Suppressor macrophage treated with lipopolysaccharide for 4 hours (primary cell): ENCODE data around the gene TMIGD2.
"Not testable (repeated sequence)": the region's sequence is repeated elsewhere in the genome, so short reads cannot be mapped to it uniquely, and the experiment has no call there.

Source experiments
- DNase-seq: peaks from one replicate; pipeline ENCODE4 v3.0.0-alpha.2; 2020

TMIGD2 gene

GRCh38 chr19:4266253-4267000, 35.8 kb downstream of the TMIGD2 start:
- DNase-seq = peak; percentile 17

GRCh38 chr19:4264812-4265211, 37.4 kb downstream of the TMIGD2 start:
- DNase-seq = no peak

GRCh38 chr19:4260613-4261191, 41.5 kb downstream of the TMIGD2 start:
- peak; percentile 38 for DNase-seq

GRCh38 chr19:4258181-4258580, 44.0 kb downstream of the TMIGD2 start:
- DNase-seq = no peak

GRCh38 chr19:4257025-4257424, 45.2 kb downstream of the TMIGD2 start:
- DNase-seq = no peak

GRCh38 chr19:4256563-4256962, 45.6 kb downstream of the TMIGD2 start:
- DNase-seq = no peak

- peak; percentile 100 for DNase-seq
Measured at GRCh38 chr19:4246767-4247593, 55.2 kb downstream of the TMIGD2 start, which contains the start of gene YJU2. YJU2 (plus strand) TSS chr19:4247080; CDS start chr19:4247147, 67 bp downstream.

GRCh38 chr19:4245938-4246337, 56.3 kb downstream of the TMIGD2 start:
- not testable (repeated sequence) for DNase-seq
